ENCODE data around the gene PRDM16.

PRDM16 gene

GRCh38 chr1:3339856-3340255, 270.9 kb downstream of the PRDM16 start:
- DNase-seq (ENCODE audit: low read depth), result no peak

DNA sequence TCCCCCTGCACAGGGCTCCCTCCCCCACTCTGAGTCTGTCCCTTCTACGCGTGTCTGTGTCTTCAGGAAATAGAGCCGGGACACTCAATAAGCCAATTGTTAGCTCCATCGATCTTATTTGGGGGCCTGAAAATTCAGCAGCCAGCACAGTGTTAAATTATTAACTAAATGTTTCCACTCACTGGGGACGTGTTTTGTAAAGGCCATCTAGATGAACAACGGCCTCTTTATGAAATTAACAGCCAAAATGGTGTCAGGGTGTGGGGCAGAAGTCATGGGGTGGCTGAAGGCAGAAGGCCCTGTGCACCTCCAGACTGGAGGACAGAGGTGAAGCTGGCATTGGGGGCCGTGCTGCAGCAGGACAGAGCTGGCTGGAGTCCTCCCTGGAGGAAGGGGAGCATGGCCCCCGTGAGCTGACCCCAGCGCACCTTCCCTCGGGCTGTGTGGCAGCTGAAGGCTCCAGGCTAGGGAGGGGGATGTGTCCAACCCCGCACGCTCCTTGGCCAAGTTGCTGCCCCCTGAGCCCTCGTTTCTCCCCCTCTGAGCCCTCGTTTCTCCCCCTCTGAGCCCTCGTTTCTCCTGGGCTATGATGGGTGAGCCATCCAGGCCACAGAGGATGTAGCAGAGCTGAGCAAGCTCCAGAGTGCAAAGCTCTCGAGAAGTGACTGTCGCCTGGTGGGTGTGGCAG, 271.7 kb downstream of the PRDM16 start:
- DNase-seq (ENCODE audit: low read depth), result no peak

GRCh38 chr1:3341236-3341994, 272.4 kb downstream of the PRDM16 start:
- DNase-seq (ENCODE audit: low read depth), result no peak

GRCh38 chr1:3342960-3343359, 274.0 kb downstream of the PRDM16 start:
- DNase-seq (ENCODE audit: low read depth), result no peak

- no peak for DNase-seq (ENCODE audit: low read depth)
These were observed 275.4 kb downstream of the PRDM16 start for GRCh38 chr1:3344395-3344794.

DNA sequence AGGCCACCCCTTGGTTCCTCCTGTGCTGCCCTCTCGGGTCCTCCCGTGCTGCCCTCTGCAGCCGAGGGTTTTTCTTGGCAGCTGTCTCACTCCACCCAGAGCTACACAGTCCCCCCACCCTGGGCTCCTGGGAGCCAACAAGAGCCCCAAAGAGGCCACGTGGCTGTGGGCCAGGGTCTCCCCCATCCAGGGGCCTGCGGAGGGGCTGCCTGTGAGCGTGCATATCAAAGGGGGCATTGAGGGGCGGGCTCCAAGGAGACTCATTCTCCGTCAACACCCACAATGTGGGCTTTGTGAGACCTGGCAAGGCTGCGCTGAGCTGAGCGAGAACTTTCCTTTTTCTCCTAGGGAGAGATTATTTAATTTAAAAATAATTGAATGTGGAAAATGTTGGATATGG, 276.8 kb downstream of the PRDM16 start:
- DNase-seq (ENCODE audit: low read depth), result no peak

DNA sequence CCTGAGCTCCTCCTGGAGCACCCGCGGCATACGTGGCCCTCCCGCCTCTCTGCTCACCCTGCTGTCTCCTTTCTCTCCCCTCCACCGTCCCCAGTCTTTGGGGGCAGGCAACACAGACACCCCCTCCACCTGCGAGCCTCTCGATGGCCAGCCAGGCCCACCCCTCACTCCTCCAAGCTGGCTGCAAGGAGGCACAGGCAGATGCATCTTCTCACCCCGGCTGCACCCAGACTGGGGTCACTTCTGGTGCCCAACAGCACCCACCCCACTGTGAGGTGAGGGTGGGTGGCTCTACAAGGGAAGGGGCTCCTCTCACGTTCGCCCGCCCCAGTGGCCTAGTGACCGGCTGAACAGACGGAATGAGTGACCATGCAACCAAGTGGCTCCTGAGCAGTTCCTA, 277.5 kb downstream of the PRDM16 start:
- DNase-seq (ENCODE audit: low read depth), result no peak

GRCh38 chr1:3347257-3348020, 278.4 kb downstream of the PRDM16 start:
- DNase-seq (ENCODE audit: low read depth), result no peak

DNA sequence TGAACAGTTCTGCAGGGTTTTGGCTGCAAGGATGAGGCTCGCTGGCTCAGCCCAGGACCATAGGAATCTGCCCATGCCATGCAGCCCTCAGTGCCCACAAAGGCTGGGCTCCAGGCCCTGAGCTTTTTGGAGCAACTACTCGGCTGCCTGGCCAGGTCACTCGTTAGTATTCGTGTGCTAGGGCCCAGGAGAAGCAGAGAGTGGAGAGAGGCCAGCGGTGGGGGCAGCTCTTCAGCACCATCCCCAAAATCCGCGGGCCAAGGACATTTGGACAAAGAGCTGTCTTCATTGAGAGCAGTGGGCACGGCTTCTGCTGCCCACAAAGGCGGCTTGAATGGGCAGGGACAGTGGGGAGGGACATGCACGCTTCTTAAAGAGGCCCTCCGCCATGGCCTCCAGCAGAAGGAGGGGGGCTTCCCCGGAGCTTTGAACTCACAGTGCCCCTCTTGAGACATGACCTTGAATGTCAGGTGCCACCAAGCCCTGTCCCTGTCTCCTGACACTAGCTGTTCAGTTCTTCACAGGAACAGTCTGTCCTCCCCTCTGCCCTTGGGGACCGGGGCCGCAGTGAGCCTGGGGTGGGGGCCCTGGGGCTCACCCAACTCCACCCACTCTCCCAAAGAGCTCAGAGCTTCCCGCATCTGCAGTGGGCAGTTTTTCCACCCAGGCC, 279.3 kb downstream of the PRDM16 start:
- no peak for DNase-seq (ENCODE audit: low read depth)

- no peak for DNase-seq (ENCODE audit: low read depth)
These were observed 280.4 kb downstream of the PRDM16 start for GRCh38 chr1:3349161-3349967.

- no peak for DNase-seq (ENCODE audit: low read depth)
These were observed 280.9 kb downstream of the PRDM16 start for GRCh38 chr1:3349968-3350299.

DNA sequence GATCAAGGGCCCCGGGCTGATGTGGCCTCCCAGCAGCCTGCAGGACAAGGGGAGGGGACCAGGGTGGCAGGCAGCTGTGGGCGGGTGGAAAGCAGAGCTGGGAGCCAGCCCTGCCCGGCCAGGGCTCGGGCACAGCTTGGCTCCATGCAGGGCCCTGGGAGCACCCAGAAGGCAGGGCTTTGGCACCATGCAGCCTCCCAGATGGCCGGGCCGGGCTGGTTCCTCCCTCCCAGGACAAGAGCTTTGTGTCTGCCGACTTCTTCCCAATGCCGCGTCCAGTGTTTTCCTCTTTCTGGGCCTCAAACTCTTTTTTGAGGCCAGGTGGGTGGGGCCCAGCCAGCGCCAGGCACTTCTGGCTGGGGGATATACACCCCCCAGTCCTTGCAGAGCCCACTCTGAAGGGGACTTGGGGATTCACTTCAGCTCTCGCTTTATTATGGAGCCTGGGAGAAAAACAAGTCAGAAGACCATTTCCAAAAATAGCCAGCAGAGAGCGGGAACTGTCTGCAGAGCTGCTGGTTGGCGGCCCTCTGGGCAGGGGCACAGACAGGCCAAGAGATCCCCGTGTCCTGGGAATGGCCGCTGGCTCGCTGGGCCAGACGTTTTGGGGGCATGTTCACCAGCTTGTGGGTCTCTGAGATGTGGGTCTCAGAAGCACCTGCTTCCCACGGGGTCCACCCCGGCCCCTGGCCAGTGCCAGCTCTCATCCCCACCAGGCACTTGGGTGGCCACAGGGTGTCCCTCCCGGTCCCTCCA, 281.7 kb downstream of the PRDM16 start:
- no peak for DNase-seq (ENCODE audit: low read depth)

DNA sequence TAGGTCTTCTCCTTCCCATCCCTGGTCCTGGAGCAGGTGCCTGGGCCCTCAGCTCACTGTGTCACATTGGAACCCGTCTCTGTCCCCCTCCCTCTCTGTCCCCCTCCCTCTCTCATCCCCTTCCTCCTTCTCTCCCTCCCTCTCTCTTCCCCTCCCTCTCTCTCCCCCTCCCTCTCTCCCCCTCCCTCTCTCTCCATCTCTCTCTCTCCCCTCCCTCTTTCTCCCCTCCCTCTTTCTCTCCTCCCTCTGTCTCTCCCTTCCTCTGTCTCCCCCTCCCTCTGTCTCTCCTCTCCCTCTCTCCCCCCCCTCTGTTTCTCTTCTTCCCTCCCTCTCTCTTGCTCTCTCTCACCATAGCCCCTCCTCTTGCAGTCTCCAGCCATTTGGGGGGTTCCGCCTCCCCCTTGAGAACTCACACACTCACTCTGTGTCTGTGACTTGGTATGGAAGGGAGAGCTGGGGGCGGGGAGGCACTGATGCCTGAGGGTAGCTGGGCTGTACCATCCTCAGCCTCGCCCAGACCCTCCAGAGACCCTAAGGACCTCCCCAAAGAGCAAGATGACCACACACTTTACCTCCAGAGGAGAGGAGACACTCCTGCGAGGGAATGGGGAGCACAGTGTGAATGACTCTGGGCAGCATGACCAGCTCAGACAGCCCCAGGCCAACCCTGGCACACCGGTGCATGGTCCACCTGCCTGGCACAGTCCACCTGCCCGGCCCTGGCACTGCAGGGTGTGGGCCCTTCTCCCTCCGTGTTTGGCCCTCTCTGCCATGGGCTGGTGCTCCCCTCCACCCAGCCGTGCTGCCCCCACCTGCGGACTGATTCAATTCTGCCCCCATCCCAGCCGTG, 282.7 kb downstream of the PRDM16 start:
- DNase-seq (ENCODE audit: low read depth), result no peak

GRCh38 chr1:3352299-3352951, 283.4 kb downstream of the PRDM16 start:
- DNase-seq (ENCODE audit: low read depth), result no peak

DNA sequence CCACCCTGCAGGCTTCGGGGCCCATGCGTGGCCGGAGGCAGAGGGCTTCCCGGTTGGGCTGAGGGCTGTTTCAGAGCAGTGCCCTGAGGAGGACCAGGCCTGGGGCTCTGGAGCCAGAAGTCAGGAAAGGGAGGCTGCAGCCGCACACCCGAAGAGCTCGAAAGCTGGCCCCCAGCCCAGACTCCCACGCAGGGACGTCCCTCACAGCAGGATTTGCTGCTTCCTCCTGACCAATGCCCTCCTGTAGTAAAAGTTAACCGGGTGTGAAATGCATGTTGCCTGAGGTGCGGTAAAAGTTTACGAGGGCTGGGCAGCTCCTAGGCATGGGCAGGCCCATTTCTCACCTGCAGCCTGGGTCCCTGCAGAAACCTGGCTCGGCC, 283.9 kb downstream of the PRDM16 start:
- DNase-seq (ENCODE audit: low read depth), result no peak

GRCh38 chr1:3353876-3354275, 284.9 kb downstream of the PRDM16 start:
- no peak for DNase-seq (ENCODE audit: low read depth)

DNA sequence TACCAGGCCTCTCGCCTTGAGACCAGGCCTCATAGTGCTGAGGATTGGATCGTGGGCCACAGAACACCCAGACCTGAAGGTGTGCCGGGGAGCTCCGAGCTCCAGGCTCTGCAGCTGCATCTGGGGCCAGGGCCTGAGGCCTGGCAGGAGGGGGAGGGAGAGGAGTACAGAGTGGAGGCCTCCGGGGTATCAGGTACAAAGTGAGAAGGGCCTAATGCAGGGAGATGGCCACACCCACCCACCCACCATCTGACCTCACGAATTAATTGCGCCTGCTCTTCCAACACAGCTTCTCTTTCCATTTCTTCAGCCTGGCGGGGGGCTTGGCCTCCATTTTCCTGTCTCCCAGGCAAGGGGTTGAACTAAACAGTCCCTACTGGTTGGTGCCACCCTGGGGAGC, 286.1 kb downstream of the PRDM16 start:
- DNase-seq (ENCODE audit: low read depth), result no peak

DNA sequence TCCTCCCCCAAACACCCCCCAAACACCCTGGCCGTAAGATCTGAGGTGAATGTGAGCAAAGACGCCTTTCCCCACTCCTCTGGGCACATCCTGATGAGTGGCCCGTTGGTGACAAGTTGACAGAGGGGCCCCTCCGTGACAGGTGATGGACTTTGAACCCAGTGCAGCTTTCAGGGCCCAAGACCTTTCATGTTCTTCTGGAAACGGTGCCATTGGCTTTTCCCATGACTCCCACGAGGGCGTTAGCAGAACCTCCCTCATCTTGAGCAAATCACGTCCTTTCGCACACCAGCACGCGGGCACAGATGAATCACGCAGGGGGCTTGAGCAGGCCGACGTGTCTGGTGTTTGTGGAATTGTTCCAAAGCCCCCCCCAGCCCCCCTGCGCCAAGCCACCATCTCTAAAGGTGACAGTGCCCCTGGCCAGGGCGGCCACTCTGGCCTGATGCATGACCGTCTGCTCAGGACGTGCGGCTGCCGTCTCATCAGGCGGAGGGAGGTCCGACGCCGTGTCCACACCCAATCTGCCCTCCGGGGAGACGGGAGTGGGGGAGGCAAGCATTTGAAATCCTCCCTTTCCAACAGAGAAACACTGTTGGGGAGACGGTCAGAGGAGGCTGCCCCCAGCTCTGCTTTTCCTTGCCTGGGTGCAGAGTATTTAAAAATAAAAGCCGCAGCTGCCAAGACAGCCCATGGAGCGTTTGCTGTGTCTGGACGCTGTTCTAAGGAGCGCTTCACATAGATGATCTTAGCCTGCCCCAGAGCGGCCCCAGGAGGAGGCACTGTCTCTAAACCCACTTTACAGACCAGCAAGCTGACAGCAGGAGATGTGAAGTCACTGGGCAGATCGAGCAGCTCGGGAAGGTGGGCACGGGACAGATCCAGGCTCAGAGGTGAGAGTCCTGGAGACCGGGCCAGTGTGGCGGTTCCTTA, 287.2 kb downstream of the PRDM16 start:
- DNase-seq (ENCODE audit: low read depth), result no peak
